SK-N-MC (cell line): ENCODE data around the gene INPP4B.

Experiments
- DNase-seq: peaks from one replicate; pipeline ENCODE4 v3.0.0-alpha.2; 2011; ENCODE audit warnings: low read depth, low spot score
- H3K27ac ChIP-seq: fragments of 200-600 bp; sonication (generic); 2 replicates; pipeline ENCODE4 v1.5.1; 2016; ENCODE audit warnings: mixed run types
- H3K36me3 ChIP-seq: fragments of 200-600 bp; sonication (generic); 2 replicates; pipeline ENCODE4 v1.6.1; 2017; ENCODE audit warnings: antibody characterized with exemption, low read length, mixed read lengths; ENCODE audit not compliant: insufficient read depth
- H3K4me3 ChIP-seq: fragments of 200-600 bp; sonication (generic); 2 replicates; pipeline ENCODE4 v1.5.1; 2016
- H3K9ac ChIP-seq: fragments of 200-600 bp; sonication (generic); 2 replicates; pipeline ENCODE4 v1.8.0; 2017; ENCODE audit warnings: mixed run types, mixed read lengths; ENCODE audit not compliant: insufficient read length
- H3K9me3 ChIP-seq: fragments of 200-600 bp; sonication (generic); 2 replicates; pipeline ENCODE4 v1.6.1; 2017; ENCODE audit warnings: low read depth, mild to moderate bottlenecking, antibody characterized with exemption, low read length, moderate library complexity, mixed read lengths
- EZH2 ChIP-seq: fragments of 200-600 bp; sonication (generic); IDR thresholded peaks from one replicate; pipeline ENCODE4 v1.6.1; 2017; ENCODE audit warnings: antibody characterized with exemption
- FOXP2 ChIP-seq: optimal IDR thresholded peaks from 2 replicates; pipeline ENCODE3; 2011; ENCODE audit warnings: mild to moderate bottlenecking, moderate library complexity; ENCODE audit not compliant: insufficient read depth; ENCODE audit errors: extremely low read length, control extremely low read depth
- POLR2AphosphoS5 ChIP-seq: IDR thresholded peaks from 2 replicates; pipeline ENCODE4 v1.6.1; 2012; ENCODE audit warnings: mild to moderate bottlenecking, low read depth, low read length, borderline replicate concordance

Gene INPP4B

GRCh38 chr4:142550965-142551364 lies 295.1 kb downstream of the INPP4B start:
- H3K9ac ChIP-seq, result no peak overlapping the region
- no peak overlapping the region for H3K4me3 ChIP-seq
- no peaks in the 10 kb centered on the region for H3K9me3 ChIP-seq
- H3K27ac ChIP-seq, result no peak overlapping the region
- no peak for TF ChIP-seq FOXP2
- no peak for TF ChIP-seq EZH2
- no peak for TF ChIP-seq POLR2AphosphoS5
- H3K36me3 ChIP-seq, result no peaks in the 10 kb centered on the region
- no peak for DNase-seq

- H3K9me3 ChIP-seq, result no peaks in the 10 kb centered on the region
- no peak for TF ChIP-seq EZH2
- no peak for TF ChIP-seq FOXP2
- no peak for TF ChIP-seq POLR2AphosphoS5
- H3K9ac ChIP-seq, result no peak overlapping the region
- H3K27ac ChIP-seq, result no peak overlapping the region
- no peaks in the 10 kb centered on the region for H3K36me3 ChIP-seq
- no peak for DNase-seq
- no peak overlapping the region for H3K4me3 ChIP-seq
Measured at GRCh38 chr4:142549726-142550463, 296.2 kb downstream of the INPP4B start.

GRCh38 chr4:142549248-142549647 lies 296.9 kb downstream of the INPP4B start:
- no peak overlapping the region for H3K4me3 ChIP-seq
- TF ChIP-seq FOXP2 (no peak), EZH2 (no peak), POLR2AphosphoS5 (no peak)

GRCh38 chr4:142548491-142548890 lies 297.6 kb downstream of the INPP4B start:
- Histone ChIP-seq H3K9ac (no peak overlapping the region), H3K9me3 (no peaks in the 10 kb centered on the region), H3K27ac (no peak overlapping the region), H3K36me3 (no peaks in the 10 kb centered on the region), H3K4me3 (no peak overlapping the region)
- TF ChIP-seq EZH2 (no peak), FOXP2 (no peak), POLR2AphosphoS5 (no peak)
- no peak for DNase-seq

More at GRCh38 chr4:142549248-142549647, 296.9 kb downstream of the INPP4B start:
- Histone ChIP-seq H3K36me3 (no peaks in the 10 kb centered on the region), H3K9ac (no peak overlapping the region), H3K27ac (no peak overlapping the region), H3K9me3 (no peaks in the 10 kb centered on the region)
- no peak for DNase-seq

- TF ChIP-seq EZH2 (no peak), FOXP2 (no peak), POLR2AphosphoS5 (no peak)
- H3K36me3 ChIP-seq, result no peaks in the 10 kb centered on the region
- no peak overlapping the region for H3K27ac ChIP-seq
Measured at GRCh38 chr4:142547974-142548373, 298.1 kb downstream of the INPP4B start.

GRCh38 chr4:142544594-142544993 lies 301.5 kb downstream of the INPP4B start:
- no peaks in the 10 kb centered on the region for H3K36me3 ChIP-seq
- H3K9ac ChIP-seq, result no peak overlapping the region
- H3K9me3 ChIP-seq, result no peaks in the 10 kb centered on the region
- no peak overlapping the region for H3K27ac ChIP-seq
- H3K4me3 ChIP-seq, result no peak overlapping the region
- no peak for TF ChIP-seq EZH2
- TF ChIP-seq POLR2AphosphoS5, result no peak
- TF ChIP-seq FOXP2, result no peak
- no peak for DNase-seq

More at GRCh38 chr4:142547974-142548373, 298.1 kb downstream of the INPP4B start:
- no peak for DNase-seq
- Histone ChIP-seq H3K4me3 (no peak overlapping the region), H3K9me3 (no peaks in the 10 kb centered on the region), H3K9ac (no peak overlapping the region)

- DNase-seq, result no peak
- Histone ChIP-seq H3K4me3 (no peak overlapping the region), H3K9me3 (no peaks in the 10 kb centered on the region), H3K27ac (no peak overlapping the region), H3K36me3 (no peaks in the 10 kb centered on the region), H3K9ac (no peak overlapping the region)
- no peak for TF ChIP-seq EZH2
- TF ChIP-seq FOXP2, result no peak
- no peak for TF ChIP-seq POLR2AphosphoS5
Measured at GRCh38 chr4:142544039-142544438, 302.1 kb downstream of the INPP4B start.

GRCh38 chr4:142540483-142540804 lies 305.7 kb downstream of the INPP4B start:
- no peak for TF ChIP-seq FOXP2
- TF ChIP-seq POLR2AphosphoS5, result no peak
- TF ChIP-seq EZH2, result no peak
- H3K9ac ChIP-seq, result no peak overlapping the region
- no peak overlapping the region for H3K4me3 ChIP-seq
- H3K27ac ChIP-seq, result no peak overlapping the region
- H3K36me3 ChIP-seq, result no peaks in the 10 kb centered on the region
- no peaks in the 10 kb centered on the region for H3K9me3 ChIP-seq
- no peak for DNase-seq
